Activated B cell treated with CpG ODN at 0.5 μM for 24 hours (primary cell): Measurements from ENCODE around the gene PGP. TPM values are rescaled to one million over a fixed set of nuclear protein-coding genes. Genes with fewer than 3 reads are reported as not detected.
A peak's percentile ranks its signal among the peaks of the same experiment; 100 is the strongest.

Experiments used
- ATAC-seq: fragments of 200-7000 bp; cut with Tn5 transposase; one replicate; pipeline ENCODE4 v1.10.0; 2021; ENCODE audit warnings: low read depth, mild to moderate bottlenecking, moderate library complexity
- CTCF ChIA-PET: fragments of 350-600 bp; sonication (Branson Sonifier 250); formaldehyde crosslinking; loops from one replicate; lab custom pipeline; 2021; ENCODE audit warnings: antibody characterized with exemption; lab: Charles Lee
- POLR2A ChIA-PET: fragments of 350-600 bp; sonication (Branson Sonifier 250); formaldehyde crosslinking; loops from one replicate; lab custom pipeline; 2021; ENCODE audit warnings: antibody characterized with exemption; lab: Charles Lee
- DNase-seq: peaks from one replicate; pipeline ENCODE4 v3.0.0; 2022
- H3K27ac Mint-ChIP-seq: one replicate; pipeline ENCODE4 v1.8.0; 2020; ENCODE audit warnings: mixed read lengths
- H3K27me3 Mint-ChIP-seq: one replicate; pipeline ENCODE4 v1.8.0; 2021; ENCODE audit warnings: mixed read lengths
- H3K36me3 Mint-ChIP-seq: one replicate; pipeline ENCODE4 v1.8.0; 2021; ENCODE audit warnings: low read depth, mixed read lengths
- H3K4me1 Mint-ChIP-seq: one replicate; pipeline ENCODE4 v1.8.0; 2021; ENCODE audit warnings: mixed read lengths
- H3K4me3 Mint-ChIP-seq: one replicate; pipeline ENCODE4 v1.8.0; 2020; ENCODE audit warnings: mild to moderate bottlenecking, mixed read lengths
- H3K9me3 Mint-ChIP-seq: one replicate; pipeline ENCODE4 v1.8.0; 2020; ENCODE audit warnings: mixed read lengths
- intact Hi-C: fragments of 100-400 bp; cut with micrococcal nuclease; formaldehyde crosslinking; loops from one replicate; pipeline ENCODE4 v1.15.1; 2024
- total RNA-seq: library from RNA; stranded (reverse); gene quantifications from 2 replicates; pipeline ENCODE4 v1.2.3, GENCODE V29; 2022
- TF ChIP-seq, protein P1 (sequence below): fragments of 200-600 bp; IDR thresholded peaks from one replicate; pipeline ENCODE4 v1.8.0; 2022; ENCODE audit warnings: antibody characterized with exemption, mild to moderate bottlenecking

The PGP gene
- total RNA-seq, 1 donor from 2014 or later, result 10.4 TPM

DNA sequence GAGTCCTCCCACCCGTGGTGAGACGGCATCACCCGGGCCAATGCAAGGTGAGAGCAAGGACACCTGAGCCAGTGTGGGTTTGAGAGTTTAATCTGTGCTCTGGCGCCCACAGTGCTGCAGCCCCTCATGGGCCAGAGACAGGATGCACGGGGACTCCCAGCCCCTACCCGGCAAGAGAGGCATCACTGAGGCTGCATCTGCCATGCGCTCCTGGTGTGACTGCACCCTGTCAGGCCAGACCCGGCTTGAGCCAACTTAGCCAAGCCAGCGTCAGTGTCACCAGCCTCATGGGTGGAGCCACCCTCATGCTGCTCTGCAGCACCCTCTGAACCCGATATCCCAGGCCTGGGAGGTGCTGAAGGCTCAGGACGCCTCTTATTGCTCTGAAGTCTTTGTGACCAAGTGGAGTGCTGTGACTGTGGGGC is 2.7 kb downstream of the PGP start:
- TF ChIP-seq, protein P1, sequence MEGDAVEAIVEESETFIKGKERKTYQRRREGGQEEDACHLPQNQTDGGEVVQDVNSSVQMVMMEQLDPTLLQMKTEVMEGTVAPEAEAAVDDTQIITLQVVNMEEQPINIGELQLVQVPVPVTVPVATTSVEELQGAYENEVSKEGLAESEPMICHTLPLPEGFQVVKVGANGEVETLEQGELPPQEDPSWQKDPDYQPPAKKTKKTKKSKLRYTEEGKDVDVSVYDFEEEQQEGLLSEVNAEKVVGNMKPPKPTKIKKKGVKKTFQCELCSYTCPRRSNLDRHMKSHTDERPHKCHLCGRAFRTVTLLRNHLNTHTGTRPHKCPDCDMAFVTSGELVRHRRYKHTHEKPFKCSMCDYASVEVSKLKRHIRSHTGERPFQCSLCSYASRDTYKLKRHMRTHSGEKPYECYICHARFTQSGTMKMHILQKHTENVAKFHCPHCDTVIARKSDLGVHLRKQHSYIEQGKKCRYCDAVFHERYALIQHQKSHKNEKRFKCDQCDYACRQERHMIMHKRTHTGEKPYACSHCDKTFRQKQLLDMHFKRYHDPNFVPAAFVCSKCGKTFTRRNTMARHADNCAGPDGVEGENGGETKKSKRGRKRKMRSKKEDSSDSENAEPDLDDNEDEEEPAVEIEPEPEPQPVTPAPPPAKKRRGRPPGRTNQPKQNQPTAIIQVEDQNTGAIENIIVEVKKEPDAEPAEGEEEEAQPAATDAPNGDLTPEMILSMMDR, result no peak
- peaks cover 23% of the 10 kb centered on the region for H3K36me3 Mint-ChIP-seq

DNA sequence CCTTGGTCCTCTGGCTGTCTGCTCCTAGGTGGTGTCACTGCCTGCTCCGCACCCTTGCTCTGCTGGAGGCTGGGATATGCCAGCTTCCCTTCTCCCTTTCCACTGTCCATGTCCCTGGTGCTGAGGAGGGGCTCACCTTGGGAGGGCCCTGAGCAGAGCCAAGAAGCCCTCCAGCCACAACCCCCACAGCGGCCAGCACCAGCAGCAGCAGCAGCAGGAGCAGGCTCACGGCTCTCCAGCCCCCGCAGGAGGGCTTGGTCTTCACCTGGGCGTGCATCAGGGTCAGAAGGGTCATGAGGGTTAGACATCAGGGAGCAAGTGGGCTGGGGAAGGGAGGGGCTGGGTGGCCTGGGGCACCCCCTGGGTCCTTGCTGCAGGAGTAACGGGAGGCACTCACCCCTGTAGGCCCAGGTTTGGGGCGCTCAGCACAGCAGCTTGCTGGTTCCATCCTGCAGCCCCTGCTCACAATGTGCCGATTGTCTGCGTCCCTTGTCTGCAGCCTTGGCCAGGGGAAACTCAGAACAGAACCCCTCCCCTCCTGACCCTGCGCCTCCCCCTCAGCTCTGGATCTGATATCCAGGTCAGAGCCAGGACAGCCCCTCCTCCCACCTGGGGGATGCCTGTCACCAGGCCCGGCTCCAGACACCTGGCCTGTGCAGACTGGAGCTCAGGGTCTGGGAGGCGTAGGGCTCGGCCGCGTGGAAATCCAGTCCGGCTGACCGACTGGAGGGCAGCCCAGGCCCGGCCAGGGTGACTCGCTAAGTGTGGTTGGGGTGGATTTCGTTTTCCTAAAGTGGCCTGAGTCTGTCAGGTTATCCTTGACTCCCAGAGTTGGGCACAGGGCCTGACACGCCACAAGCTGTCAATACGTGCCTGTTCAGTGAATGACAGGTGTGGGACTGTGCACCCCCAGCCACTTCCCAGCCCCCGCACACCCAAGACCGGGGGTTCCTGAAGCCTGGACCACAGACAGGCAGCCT is 4.0 kb downstream of the PGP start, which contains the start of gene BRICD5:
TSS of gene BRICD5 (minus strand) at position 478 of the 980 bp plus-strand sequence. CDS start at position 448, 30 bp downstream.
- no peak for DNase-seq
- POLR2A ChIA-PET, result interaction anchor here (0.7 to 1.4 kb wide), 2 partner anchors 11 to 222 kb away, joined by 3 read pairs; no protein-coding TSS in a partner anchor
- H3K27me3 Mint-ChIP-seq, result no peaks in the 10 kb centered on the region
- TF ChIP-seq, protein P1, result no peak
- H3K9me3 Mint-ChIP-seq, result no peaks in the 10 kb centered on the region
- H3K4me1 Mint-ChIP-seq, result peaks cover 26% of the 10 kb centered on the region
- CTCF ChIA-PET, result no interaction called here
- no peak within 1 kb of the TSS for H3K4me3 Mint-ChIP-seq
- no peak for ATAC-seq
- no peak within 1 kb of the TSS for H3K27ac Mint-ChIP-seq
- intact Hi-C loops, result no loop called here
- H3K36me3 Mint-ChIP-seq, result peaks cover 27% of the 10 kb centered on the region

More for the DNA sequence above, 2.7 kb downstream of the PGP start:
- CTCF ChIA-PET, result no interaction called here
- Mint-ChIP-seq H3K27me3 (no peaks in the 10 kb centered on the region), H3K9me3 (no peaks in the 10 kb centered on the region), H3K4me3 (peak overlapping the region; percentile 44), H3K4me1 (peaks cover 18% of the 10 kb centered on the region), H3K27ac (no peak overlapping the region)
- POLR2A ChIA-PET, result interaction anchor here (0.7 kb wide), 1 partner anchor 13 kb away, joined by 3 read pairs; no protein-coding TSS in a partner anchor
- intact Hi-C loops, result no loop called here
- DNase-seq, result no peak
- no peak for ATAC-seq

DNA sequence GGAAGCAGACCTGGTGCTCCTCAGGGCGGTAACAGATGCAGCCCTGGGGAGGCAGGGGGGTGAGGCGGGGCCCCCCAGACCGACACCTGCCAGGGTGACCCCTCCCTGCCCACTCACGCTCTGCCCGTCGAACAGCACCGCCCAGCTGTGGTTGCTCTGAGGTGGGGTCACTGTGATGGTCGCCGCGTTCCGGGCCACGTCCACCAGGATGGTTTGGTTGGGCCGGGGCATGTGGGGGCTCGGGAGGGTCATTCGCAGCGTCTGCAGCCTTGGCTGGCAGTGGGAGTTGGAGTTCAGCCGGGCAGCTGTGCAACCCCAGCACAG is 4.7 kb downstream of the PGP start:
- ATAC-seq, result no peak
- Mint-ChIP-seq H3K4me3 (no peak overlapping the region), H3K4me1 (peaks cover 26% of the 10 kb centered on the region), H3K36me3 (peaks cover 27% of the 10 kb centered on the region), H3K9me3 (no peaks in the 10 kb centered on the region), H3K27me3 (no peaks in the 10 kb centered on the region), H3K27ac (no peak overlapping the region)
- intact Hi-C loops, result no loop called here
- TF ChIP-seq, protein P1, result no peak
- ChIA-PET CTCF (no interaction called here), POLR2A (interaction anchor here (0.6 to 1.4 kb wide), 2 partner anchors 222 to 531 kb away, joined by 3 read pairs; no protein-coding TSS in a partner anchor)
- DNase-seq, result no peak

DNA sequence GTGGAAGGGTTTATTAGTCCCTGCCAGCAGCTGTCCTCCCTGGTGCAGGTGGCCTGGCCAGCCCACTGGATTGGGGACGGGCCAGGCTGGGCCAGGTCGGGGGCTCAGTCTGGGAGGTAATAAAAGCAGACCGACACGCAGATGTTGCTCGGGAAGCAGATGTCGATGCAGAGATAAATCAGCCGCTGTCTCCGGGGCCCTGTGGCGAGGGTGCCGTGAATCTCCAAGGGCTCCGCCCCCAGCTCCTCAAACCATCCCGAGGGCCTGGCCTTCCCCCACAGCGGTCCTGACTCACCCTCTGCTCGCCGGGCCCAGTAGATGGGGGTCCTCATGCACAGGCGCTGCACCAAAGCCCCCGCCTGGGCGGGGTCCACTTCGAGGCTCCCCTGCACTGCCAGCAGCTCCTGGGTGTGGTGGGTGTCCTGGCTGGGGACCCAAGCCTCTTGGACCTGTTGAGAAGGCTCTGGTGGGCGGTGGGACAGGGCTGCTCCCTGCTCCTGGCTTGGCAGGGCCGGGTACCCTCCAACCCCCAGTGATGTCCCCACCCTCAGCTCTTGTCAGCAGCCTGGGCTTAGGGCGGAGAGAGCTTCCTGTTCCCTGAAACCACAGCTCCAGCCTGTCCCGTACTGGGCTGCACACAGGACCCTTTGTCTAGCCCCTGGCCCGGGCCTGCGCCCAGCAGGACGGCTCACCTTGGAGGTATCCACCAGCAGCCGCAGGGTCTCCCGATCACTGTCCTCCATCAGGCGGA is 5.2 kb downstream of the PGP start:
- no peak overlapping the region for H3K27ac Mint-ChIP-seq
- H3K36me3 Mint-ChIP-seq, result peaks cover 27% of the 10 kb centered on the region
- H3K4me3 Mint-ChIP-seq, result no peak overlapping the region
- no peaks in the 10 kb centered on the region for H3K27me3 Mint-ChIP-seq
- CTCF ChIA-PET, result no interaction called here
- POLR2A ChIA-PET, result interaction anchor here (0.6 kb wide), 1 partner anchor 532 kb away, joined by 3 read pairs; no protein-coding TSS in a partner anchor
- peaks cover 29% of the 10 kb centered on the region for H3K4me1 Mint-ChIP-seq
- no peaks in the 10 kb centered on the region for H3K9me3 Mint-ChIP-seq
- intact Hi-C loops, result loop anchor here (5.0 kb wide), 1 partner anchor 202 kb away; the partner anchor contains the start of gene ZNF598
- ATAC-seq, result no peak
- TF ChIP-seq, protein P1, result no peak
- no peak for DNase-seq
